SHP77 treated with DMSO at 0.1 percent for 48 hours (cell line): Measurements from ENCODE around the gene GSC2.

Experiments
- DNase-seq: peaks from one replicate; lab custom pipeline; 2025; lab: John Stamatoyannopoulos, UW

GSC2 gene

GRCh38 chr22:19152942-19153883 is 3.1 kb upstream of the GSC2 start:
- DNase-seq = no peak

DNA sequence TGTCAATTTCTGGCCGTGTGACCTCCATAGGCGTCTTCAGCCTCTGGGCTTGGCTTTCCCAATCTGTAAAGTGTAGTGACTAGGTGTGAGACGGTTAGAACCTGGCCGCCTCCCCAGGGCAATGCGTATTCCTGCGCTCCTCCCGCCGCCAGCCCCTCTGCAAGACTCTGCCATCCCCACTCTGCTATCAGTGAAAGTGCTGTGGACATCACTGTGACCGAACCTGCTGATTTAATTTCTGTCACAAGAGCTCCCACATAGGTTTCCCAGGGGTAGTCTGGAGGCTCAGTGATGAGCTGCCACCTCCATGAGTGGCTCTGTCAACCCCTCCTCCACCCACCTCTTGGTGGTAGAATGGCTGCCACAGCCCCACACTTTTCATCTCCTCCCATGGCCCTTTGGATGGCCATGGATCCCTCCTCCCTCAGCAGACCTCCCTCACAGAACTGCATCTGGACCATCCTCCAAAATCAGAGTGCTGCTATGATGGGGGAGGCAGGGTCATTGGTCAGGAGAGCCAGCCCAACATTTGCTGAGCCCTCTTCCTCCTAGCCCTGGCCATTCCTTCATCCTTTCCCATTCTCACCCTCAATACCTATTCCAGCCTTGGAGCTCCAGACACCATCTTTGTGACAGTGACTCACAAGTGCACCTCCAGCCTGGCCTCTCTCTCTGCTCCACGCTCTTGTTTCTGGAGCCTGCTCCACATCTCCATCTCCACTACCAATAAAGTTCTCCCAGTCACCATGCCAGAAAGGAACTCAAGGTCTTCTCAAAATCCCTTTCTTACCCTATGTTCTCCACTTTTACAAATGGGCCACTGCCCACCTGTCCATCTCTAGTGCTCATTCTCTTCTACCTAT is 1.5 kb upstream of the GSC2 start:
- no peak for DNase-seq

GRCh38 chr22:19150482-19151328 is 613 bp upstream of the GSC2 start:
- DNase-seq = no peak

GRCh38 chr22:19149047-19149883 is 827 bp downstream of the GSC2 start:
- DNase-seq = no peak

- no peak for DNase-seq
Observed at GRCh38 chr22:19148417-19149046, 1.6 kb downstream of the GSC2 start.

- DNase-seq = no peak
Observed at GRCh38 chr22:19147195-19147780, 2.8 kb downstream of the GSC2 start.

DNA sequence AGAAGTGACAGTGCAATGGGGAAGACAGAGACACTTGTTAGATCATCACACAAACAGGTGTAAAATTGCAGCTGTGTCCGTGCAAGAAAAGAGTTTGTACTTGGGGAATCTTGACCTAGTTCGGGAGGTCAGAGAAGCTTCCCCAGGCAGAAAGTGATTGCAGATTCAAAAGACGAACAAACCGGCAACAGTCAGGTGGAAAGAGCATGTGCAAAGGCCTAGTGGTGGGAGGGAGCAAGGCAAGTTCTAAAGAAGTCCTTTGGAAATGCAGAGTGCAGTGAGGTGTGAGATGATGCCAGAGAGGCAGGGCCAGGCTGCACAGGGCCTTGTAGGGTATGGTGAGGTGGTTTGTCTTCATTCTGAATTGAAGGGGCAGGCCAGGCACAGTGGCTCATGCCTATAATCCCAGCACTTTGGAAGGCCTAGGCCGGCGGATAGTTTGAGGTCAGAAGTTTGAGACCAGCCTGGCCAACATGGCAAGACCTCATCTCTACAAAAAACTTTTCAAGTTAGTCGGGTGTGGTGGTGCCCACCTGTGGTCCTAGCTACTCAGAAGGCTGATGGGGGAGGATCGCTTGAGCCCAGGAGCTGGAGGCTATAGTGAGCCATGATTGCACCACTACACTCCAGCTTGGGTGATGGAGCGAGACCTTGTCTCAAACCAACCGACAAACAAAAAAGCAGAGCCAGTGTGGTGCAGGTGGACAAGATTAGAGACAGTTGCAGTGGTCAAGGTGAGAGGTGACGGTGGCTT is 3.7 kb downstream of the GSC2 start:
- DNase-seq = no peak

DNA sequence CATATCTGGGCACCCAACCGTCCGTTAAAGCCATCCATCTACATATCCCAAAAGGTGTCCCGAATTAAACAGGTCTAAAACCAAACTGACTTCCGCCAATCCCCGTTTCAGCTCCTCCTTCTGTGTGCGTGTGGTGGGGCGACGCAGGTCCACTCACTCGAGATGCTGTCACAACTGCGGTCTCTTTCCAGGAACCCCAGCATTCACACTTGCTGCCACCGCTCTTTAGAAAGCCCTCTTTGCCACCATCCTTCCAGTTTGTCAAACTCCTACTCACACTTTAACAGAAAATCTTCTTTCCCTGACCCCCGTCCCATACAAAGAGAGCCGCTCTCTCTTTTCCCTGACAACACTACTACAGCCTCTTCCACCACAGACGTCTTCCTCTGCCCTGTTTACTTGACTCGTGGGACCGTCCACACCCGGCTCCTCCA is 6.1 kb downstream of the GSC2 start:
- no peak for DNase-seq

DNA sequence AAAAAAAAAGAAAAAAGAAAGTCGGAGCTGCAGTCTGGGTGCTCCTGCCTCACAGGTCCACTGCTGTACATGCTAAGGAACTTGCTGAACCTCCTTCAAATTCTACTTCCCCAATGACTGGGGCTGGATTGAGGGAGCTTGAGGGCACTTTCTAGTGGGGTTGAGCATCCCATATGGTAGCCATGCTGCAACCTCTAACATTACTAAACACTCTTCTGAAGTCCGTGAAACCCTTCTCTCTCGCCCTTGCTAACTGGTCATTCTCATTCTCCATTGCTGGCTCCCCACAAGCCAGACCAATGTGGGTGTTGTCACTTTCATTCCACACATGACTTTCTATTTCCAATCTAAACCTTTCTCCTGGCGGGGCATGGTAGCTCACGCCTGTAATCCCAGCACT is 6.9 kb downstream of the GSC2 start:
- DNase-seq = no peak

DNA sequence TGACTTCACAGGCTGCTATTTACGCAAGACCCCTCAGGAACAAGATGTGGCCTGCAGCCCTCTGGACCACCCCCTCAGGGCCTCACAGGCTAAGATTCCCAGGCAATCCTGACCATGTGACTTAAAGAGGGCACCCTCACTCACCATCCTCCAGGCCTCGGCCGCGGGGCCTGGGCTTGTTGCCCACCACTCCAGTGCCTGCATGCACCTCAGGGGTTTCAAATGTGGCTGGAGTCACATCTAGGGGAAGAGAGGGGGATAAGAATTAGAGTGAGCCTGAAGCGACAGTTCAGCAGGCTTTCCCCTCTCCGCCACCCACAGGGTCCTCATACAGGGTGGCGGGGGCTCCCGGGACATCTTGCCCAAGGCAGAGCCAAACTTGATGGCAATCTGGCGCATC is 7.7 kb downstream of the GSC2 start:
- DNase-seq = no peak

DNA sequence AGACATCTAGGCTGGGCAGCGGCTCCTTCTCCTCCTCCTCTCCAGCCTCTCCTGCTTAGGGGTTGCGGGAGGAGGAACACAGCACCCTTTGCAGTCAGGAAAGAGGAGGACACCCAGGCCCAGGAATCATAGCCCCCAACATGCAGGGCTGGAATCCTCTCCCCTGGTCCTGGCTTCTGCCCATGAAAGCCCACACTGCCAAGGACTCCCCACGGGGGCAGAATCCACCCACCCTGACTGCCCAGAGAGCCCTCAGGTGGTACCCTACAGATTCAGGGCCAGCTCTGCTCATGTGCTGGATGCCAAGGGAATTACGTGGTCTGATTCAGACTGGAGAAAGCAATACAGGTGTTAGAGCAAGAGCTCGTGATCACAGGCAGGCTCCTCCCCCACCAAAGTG is 10.1 kb downstream of the GSC2 start:
- DNase-seq = no peak

DNA sequence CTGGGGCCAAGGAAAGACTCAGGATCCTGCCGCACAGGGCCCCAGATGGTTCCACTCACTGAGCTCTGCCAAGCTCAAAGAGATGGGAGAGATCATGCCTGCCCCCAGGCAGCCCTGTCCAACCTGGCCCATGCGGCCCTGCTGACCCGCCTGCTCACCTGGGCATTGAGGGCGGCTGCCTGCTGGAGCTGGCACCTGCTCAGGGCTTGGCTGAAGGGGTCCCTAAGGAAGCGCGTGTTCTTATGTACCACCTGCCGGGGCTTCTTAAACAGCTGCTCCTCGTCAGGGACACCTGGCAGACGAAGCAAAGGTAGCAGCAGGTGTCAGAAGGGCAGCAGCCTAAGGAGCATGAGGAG is 11.1 kb downstream of the GSC2 start:
- no peak for DNase-seq

DNA sequence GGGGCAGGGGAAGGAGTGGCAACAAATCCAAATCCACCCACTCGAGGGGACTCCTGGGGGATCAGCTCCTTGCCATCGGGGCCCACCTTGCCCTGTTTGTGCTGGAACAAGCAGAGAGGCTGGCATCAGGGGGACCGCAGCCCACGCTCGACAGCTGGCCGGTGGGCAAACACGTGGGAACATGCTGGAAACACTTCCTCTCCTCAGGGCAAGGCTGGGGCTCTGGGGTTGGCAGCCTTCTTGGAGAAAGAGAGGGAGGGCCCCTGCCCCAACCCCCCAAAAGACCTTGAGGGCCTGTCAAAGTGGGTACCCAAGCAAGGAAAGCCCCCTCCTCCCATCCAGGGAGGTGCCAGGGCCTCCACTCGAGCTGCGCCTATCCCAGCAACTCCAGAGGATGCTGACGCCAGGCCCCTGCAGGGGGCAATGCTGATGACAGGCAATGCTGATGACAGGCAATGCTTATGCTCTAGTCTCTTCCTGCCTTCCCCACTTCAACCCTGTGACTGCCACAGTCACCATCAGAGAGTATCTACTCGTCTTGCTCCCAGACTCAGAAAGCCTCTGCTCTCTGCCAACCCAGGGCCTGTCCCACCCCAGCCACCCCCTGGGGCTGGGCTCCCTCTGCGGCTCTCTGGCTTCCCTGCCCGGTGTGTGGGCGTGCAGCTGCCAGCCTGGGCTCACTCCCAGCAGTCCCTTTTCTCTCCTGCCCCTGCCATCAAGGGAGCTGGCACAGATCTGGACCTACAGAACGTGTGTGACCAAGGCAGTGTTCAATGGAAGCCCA is 11.7 kb downstream of the GSC2 start:
- DNase-seq = no peak

DNA sequence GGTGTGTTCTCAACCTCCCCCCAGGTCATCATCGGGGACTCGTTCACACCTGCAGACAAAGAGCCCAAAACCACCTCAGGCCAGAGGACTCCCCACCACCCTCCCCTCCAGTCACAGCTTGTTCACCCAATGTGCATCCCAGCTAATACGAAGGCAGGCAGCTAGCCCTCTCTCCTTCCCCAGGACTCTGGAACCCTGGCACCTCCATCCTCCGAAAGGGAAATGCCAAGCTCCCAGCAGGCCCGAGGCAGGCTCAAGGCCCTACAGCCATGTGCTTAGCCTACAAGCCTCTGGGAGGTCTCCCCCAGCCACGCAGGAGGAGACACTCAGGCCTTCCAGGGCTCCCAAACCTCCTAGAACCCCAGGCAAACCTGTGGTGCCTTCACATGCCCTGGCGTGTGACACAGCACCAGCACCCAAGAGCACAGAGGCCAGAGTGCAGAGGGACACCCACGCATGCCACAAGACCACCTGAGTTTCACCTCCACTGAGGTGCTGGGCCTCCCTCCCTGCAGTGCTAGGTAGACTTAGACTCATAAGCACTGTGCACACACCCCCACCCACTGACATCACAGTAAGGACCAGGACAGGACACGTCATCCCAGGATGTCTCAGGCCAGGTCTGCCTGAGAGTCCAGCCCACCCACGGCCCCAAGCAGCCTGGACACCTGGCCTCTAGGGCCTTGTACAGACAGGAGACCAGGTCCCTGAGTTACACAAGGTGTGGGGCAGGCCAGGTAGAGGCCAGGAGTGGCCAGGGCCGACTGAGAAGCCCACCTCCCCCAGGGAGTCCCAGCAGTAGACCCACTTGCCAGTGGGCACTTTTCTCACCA is 12.5 kb downstream of the GSC2 start:
- DNase-seq = no peak

DNA sequence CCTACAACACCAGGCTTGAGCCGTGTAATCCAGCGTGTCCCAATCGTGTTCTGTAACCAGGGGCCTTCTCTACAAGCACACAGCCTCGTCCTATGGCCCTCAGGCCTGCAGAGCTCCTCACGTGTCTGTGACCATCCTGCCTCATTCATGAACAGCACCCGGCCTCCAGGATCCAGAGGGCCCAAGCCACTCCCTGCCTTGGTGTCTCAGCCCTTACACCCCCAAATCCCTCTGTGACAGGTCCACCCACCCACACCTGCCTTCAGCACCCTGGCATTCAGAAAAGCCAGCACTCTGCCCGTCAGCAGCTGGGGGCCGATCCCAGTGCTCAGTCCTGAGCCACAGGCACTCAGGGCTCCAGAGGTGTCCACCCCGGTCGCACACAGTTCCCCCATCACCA is 13.2 kb downstream of the GSC2 start:
- DNase-seq = no peak

DNA sequence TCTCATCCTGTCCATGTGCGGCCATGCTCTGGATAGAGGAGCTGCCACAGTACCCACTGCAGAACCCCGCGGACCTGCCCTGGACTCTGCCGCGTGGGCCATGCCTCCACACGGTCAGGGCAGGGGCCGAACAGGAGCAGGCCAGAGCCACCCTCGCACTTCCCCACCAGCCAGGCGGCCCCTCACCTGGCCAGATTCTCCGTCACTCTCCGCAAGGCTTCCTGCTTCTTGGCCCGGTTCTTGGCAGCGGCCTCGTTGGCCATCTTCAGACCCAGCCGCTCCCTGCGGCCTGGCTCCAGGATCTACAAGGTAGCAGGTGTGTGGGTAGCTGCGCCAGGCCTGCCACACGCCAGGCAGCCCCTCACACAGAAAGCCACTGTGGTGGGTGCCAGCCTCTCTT is 15.2 kb downstream of the GSC2 start:
- DNase-seq = no peak

- DNase-seq = no peak
Observed at GRCh38 chr22:19134176-19134831, 15.8 kb downstream of the GSC2 start.
